HEK293 (cell line): ENCODE results near the gene DNAJB1.

Experiments used
- GFI1B ChIP-seq: fragments of 450-650 bp; formaldehyde crosslinking; IDR thresholded peaks from 2 replicates; pipeline ENCODE4 v1.5.1; 2016; ENCODE audit warnings: missing biosample characterization, missing genetic modification characterization
- GLIS1 ChIP-seq: fragments of 450-650 bp; formaldehyde crosslinking; IDR thresholded peaks from 2 replicates; pipeline ENCODE4 v1.5.1; 2016; ENCODE audit warnings: missing biosample characterization, missing genetic modification characterization
- HOXD13 ChIP-seq: sonication (generic); formaldehyde crosslinking; IDR thresholded peaks from 2 replicates; pipeline ENCODE4 v1.8.0; 2022; ENCODE audit warnings: missing genetic modification reagents, borderline replicate concordance
- KLF1 ChIP-seq: fragments of 450-650 bp; formaldehyde crosslinking; IDR thresholded peaks from 2 replicates; pipeline ENCODE4 v1.5.1; 2016; ENCODE audit warnings: missing biosample characterization, missing genetic modification characterization
- KLF16 ChIP-seq: fragments of 450-650 bp; formaldehyde crosslinking; IDR thresholded peaks from 2 replicates; pipeline ENCODE4 v1.5.1; 2017; ENCODE audit warnings: missing biosample characterization, missing genetic modification characterization
- OVOL3 ChIP-seq: fragments of 450-650 bp; formaldehyde crosslinking; IDR thresholded peaks from 2 replicates; pipeline ENCODE4 v1.5.1; 2016; ENCODE audit warnings: missing biosample characterization, missing genetic modification characterization
- ZFP69B ChIP-seq: fragments of 450-650 bp; formaldehyde crosslinking; IDR thresholded peaks from 2 replicates; pipeline ENCODE4 v1.5.1; 2016; ENCODE audit warnings: missing biosample characterization, missing genetic modification characterization
- ZNF114 ChIP-seq: fragments of 450-650 bp; formaldehyde crosslinking; IDR thresholded peaks from 2 replicates; pipeline ENCODE4 v1.5.0; 2017; ENCODE audit warnings: missing biosample characterization, missing genetic modification characterization
- ZNF132 ChIP-seq: fragments of 450-650 bp; formaldehyde crosslinking; IDR thresholded peaks from 2 replicates; pipeline ENCODE4 v1.5.1; 2017; ENCODE audit warnings: missing biosample characterization, missing genetic modification characterization, borderline replicate concordance
- ZNF169 ChIP-seq: fragments of 450-650 bp; formaldehyde crosslinking; IDR thresholded peaks from 2 replicates; pipeline ENCODE4 v1.5.1; 2016; ENCODE audit warnings: missing biosample characterization, missing genetic modification characterization
- ZNF19 ChIP-seq: fragments of 450-650 bp; formaldehyde crosslinking; IDR thresholded peaks from 2 replicates; pipeline ENCODE4; 2016; ENCODE audit warnings: missing biosample characterization, missing genetic modification characterization, low read depth
- ZNF214 ChIP-seq: fragments of 450-650 bp; formaldehyde crosslinking; IDR thresholded peaks from 2 replicates; pipeline ENCODE4 v1.5.1; 2017; ENCODE audit warnings: missing biosample characterization, mild to moderate bottlenecking, missing genetic modification characterization, borderline replicate concordance
- ZNF223 ChIP-seq: fragments of 450-650 bp; formaldehyde crosslinking; IDR thresholded peaks from 2 replicates; pipeline ENCODE4 v1.5.1; 2016; ENCODE audit warnings: missing biosample characterization, missing genetic modification characterization
- ZNF274 ChIP-seq, 2 experiments: fragments of 200-500 bp in 1 of 2; fragments of 450-650 bp in 1 of 2; sonication (Bioruptor generic) in 1 of 2; formaldehyde crosslinking in 1 of 2; IDR thresholded peaks; 2 replicates each; pipeline versions ENCODE4 v1.5.1 to v1.6.1; 2014 to 2016; ENCODE audit warnings: borderline replicate concordance in 1 of 2, inconsistent platforms in 1 of 2, low read length in 1 of 2, missing biosample characterization in 1 of 2, missing genetic modification characterization in 1 of 2
- ZNF391 ChIP-seq: fragments of 450-650 bp; formaldehyde crosslinking; IDR thresholded peaks from 2 replicates; pipeline ENCODE4 v1.5.1; 2016; ENCODE audit warnings: low read depth, missing biosample characterization, missing genetic modification characterization, borderline replicate concordance
- ZNF394 ChIP-seq: fragments of 450-650 bp; formaldehyde crosslinking; IDR thresholded peaks from 2 replicates; pipeline ENCODE4 v1.5.1; 2016; ENCODE audit warnings: missing biosample characterization, missing genetic modification characterization, mild to moderate bottlenecking, moderate library complexity, borderline replicate concordance
- ZNF530 ChIP-seq: fragments of 450-650 bp; formaldehyde crosslinking; IDR thresholded peaks from 2 replicates; pipeline ENCODE4 v1.5.1; 2016; ENCODE audit warnings: low read depth, missing biosample characterization, missing genetic modification characterization
- ZNF555 ChIP-seq: fragments of 450-650 bp; formaldehyde crosslinking; conservative IDR thresholded peaks from 2 replicates; pipeline ENCODE4 v1.5.1; 2017; ENCODE audit warnings: missing biosample characterization, mild to moderate bottlenecking, missing genetic modification characterization, inconsistent platforms
- ZNF561 ChIP-seq: fragments of 450-650 bp; IDR thresholded peaks from 2 replicates; pipeline ENCODE4 v1.5.1; 2018; ENCODE audit warnings: missing biosample characterization, missing genetic modification characterization, borderline replicate concordance
- ZNF571 ChIP-seq: fragments of 450-650 bp; formaldehyde crosslinking; IDR thresholded peaks from 2 replicates; pipeline ENCODE4 v1.5.0; 2017; ENCODE audit warnings: missing biosample characterization, missing genetic modification characterization
- ZNF621 ChIP-seq: fragments of 450-650 bp; formaldehyde crosslinking; IDR thresholded peaks from 2 replicates; pipeline ENCODE4 v1.5.1; 2017; ENCODE audit warnings: missing biosample characterization, missing genetic modification characterization
- ZNF660 ChIP-seq: fragments of 450-650 bp; IDR thresholded peaks from 2 replicates; pipeline ENCODE4 v1.5.1; 2018; ENCODE audit warnings: missing biosample characterization, mild to moderate bottlenecking, missing genetic modification characterization
- ZNF747 ChIP-seq: fragments of 450-650 bp; formaldehyde crosslinking; IDR thresholded peaks from 2 replicates; pipeline ENCODE4 v1.5.1; 2016; ENCODE audit warnings: missing biosample characterization, missing genetic modification characterization
- ZNF792 ChIP-seq: fragments of 450-650 bp; formaldehyde crosslinking; IDR thresholded peaks from 2 replicates; pipeline ENCODE4 v1.5.1; 2016; ENCODE audit warnings: missing biosample characterization, missing genetic modification characterization
- ZXDB ChIP-seq: fragments of 450-650 bp; formaldehyde crosslinking; IDR thresholded peaks from 2 replicates; pipeline ENCODE4 v1.5.1; 2016; ENCODE audit warnings: missing biosample characterization, missing genetic modification characterization
- TF ChIP-seq, protein P1 (sequence below): fragments of 450-650 bp; formaldehyde crosslinking; IDR thresholded peaks from 2 replicates; pipeline ENCODE4 v1.5.1; 2016; ENCODE audit warnings: missing biosample characterization, missing genetic modification characterization
- TF ChIP-seq, protein P2 (sequence below): fragments of 450-650 bp; formaldehyde crosslinking; optimal IDR thresholded peaks from 2 replicates; pipeline ENCODE3; 2016; ENCODE audit warnings: missing biosample characterization, mild to moderate bottlenecking, missing genetic modification characterization
- TF ChIP-seq, protein P3 (sequence below): fragments of 450-650 bp; formaldehyde crosslinking; IDR thresholded peaks from 2 replicates; pipeline ENCODE4 v1.5.1; 2016; ENCODE audit warnings: missing biosample characterization, missing genetic modification characterization
- TF ChIP-seq, protein P4 (sequence below): sonication (generic); formaldehyde crosslinking; IDR thresholded peaks from 2 replicates; pipeline ENCODE4 v1.8.1; 2022; ENCODE audit warnings: mild to moderate bottlenecking, moderate library complexity, missing genetic modification reagents
- TF ChIP-seq, protein P5 (sequence below): fragments of 450-650 bp; formaldehyde crosslinking; IDR thresholded peaks from 2 replicates; pipeline ENCODE4 v1.5.1; 2016; ENCODE audit warnings: missing biosample characterization, missing genetic modification characterization

Gene DNAJB1

DNA sequence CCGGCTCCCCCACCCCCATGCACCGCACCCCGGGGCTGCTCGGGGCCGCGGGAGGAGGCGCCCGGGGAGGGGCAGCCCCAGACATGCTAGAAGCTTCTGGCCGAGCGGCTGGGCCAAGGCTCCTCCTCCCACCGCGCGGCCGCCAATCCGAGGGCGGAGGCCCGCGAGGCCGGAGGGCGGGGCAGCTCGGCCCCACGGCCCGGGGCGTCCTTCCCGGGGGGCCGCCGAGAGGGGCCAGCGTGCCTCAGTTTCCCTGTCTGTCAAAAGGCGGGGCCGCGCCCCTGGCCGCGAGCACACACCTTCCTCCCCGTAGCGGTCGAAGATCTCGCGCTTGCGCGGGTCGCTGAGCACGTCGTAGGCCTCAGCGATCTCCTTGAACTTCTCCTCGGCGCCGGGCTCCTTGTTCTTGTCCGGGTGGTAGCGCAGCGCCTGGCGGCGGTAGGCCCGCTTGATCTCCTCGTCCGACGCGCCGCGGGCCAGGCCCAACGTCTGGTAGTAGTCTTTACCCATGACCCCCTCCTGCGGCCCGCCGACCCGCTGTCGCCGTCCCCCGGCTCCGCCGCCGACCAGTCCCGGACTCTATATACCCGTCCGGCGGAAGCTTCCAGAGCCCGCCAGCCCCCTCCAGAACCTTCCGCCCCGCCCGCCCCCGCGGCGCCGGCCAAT lies at the start of gene DNAJB1 (continued):
- TF ChIP-seq, protein P1, sequence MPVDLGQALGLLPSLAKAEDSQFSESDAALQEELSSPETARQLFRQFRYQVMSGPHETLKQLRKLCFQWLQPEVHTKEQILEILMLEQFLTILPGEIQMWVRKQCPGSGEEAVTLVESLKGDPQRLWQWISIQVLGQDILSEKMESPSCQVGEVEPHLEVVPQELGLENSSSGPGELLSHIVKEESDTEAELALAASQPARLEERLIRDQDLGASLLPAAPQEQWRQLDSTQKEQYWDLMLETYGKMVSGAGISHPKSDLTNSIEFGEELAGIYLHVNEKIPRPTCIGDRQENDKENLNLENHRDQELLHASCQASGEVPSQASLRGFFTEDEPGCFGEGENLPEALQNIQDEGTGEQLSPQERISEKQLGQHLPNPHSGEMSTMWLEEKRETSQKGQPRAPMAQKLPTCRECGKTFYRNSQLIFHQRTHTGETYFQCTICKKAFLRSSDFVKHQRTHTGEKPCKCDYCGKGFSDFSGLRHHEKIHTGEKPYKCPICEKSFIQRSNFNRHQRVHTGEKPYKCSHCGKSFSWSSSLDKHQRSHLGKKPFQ (tag by site-specific recombination) = 0 out of 2 replicates have a peak, but pooled peaks have one; percentile 35
- TF ChIP-seq, protein P2, sequence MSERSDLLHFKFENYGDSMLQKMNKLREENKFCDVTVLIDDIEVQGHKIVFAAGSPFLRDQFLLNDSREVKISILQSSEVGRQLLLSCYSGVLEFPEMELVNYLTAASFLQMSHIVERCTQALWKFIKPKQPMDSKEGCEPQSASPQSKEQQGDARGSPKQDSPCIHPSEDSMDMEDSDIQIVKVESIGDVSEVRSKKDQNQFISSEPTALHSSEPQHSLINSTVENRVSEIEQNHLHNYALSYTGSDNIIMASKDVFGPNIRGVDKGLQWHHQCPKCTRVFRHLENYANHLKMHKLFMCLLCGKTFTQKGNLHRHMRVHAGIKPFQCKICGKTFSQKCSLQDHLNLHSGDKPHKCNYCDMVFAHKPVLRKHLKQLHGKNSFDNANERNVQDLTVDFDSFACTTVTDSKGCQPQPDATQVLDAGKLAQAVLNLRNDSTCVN = peak; percentile 79
- no peak for TF ChIP-seq ZNF274 (IDR thresholded peaks at IDR 0.05; ENCODE audit: low read length)
- no peak for TF ChIP-seq ZNF274 (tag by site-specific recombination; IDR thresholded peaks at IDR 0.05; ENCODE audit: borderline replicate concordance)
- TF ChIP-seq KLF16 (tag by site-specific recombination) = peak; percentile 83
- TF ChIP-seq, protein P3, sequence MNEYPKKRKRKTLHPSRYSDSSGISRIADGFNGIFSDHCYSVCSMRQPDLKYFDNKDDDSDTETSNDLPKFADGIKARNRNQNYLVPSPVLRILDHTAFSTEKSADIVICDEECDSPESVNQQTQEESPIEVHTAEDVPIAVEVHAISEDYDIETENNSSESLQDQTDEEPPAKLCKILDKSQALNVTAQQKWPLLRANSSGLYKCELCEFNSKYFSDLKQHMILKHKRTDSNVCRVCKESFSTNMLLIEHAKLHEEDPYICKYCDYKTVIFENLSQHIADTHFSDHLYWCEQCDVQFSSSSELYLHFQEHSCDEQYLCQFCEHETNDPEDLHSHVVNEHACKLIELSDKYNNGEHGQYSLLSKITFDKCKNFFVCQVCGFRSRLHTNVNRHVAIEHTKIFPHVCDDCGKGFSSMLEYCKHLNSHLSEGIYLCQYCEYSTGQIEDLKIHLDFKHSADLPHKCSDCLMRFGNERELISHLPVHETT (tag by site-specific recombination) = 0 out of 2 replicates have a peak, but pooled peaks have one; percentile 42
- peak; percentile 54; the same call in 1 of the 2 replicates for TF ChIP-seq KLF1 (tag by site-specific recombination)
- TF ChIP-seq GFI1B (tag by site-specific recombination) = no peak
- TF ChIP-seq ZNF747 (tag by site-specific recombination) = no peak
- peak; percentile 72; the same call in 1 of the 2 replicates for TF ChIP-seq ZNF391 (tag by site-specific recombination)
- no peak for TF ChIP-seq ZNF214 (tag by site-specific recombination)
- peak; percentile 65; the same call in 1 of the 2 replicates for TF ChIP-seq ZNF561 (tag by site-specific recombination)
- TF ChIP-seq ZNF792 (tag by site-specific recombination) = 0 out of 2 replicates have a peak, but pooled peaks have one; percentile 51
- TF ChIP-seq ZNF169 (tag by site-specific recombination) = peak; percentile 63; the same call in 1 of the 2 replicates
- no peak for TF ChIP-seq ZNF223 (tag by site-specific recombination)
- TF ChIP-seq, protein P4, sequence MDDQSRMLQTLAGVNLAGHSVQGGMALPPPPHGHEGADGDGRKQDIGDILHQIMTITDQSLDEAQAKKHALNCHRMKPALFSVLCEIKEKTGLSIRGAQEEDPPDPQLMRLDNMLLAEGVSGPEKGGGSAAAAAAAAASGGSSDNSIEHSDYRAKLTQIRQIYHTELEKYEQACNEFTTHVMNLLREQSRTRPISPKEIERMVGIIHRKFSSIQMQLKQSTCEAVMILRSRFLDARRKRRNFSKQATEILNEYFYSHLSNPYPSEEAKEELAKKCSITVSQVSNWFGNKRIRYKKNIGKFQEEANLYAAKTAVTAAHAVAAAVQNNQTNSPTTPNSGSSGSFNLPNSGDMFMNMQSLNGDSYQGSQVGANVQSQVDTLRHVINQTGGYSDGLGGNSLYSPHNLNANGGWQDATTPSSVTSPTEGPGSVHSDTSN (CRISPR knock-in tag) = no peak; the same call in 1 of the 2 replicates
- TF ChIP-seq HOXD13 (CRISPR knock-in tag) = no peak
- TF ChIP-seq OVOL3 (tag by site-specific recombination) = peak; percentile 63; the same call in 1 of the 2 replicates
- peak; percentile 21; the same call in 1 of the 2 replicates for TF ChIP-seq ZFP69B (tag by site-specific recombination)
- TF ChIP-seq ZNF530 (tag by site-specific recombination) = no peak
- no peak for TF ChIP-seq ZNF571 (tag by site-specific recombination)
- TF ChIP-seq, protein P5, sequence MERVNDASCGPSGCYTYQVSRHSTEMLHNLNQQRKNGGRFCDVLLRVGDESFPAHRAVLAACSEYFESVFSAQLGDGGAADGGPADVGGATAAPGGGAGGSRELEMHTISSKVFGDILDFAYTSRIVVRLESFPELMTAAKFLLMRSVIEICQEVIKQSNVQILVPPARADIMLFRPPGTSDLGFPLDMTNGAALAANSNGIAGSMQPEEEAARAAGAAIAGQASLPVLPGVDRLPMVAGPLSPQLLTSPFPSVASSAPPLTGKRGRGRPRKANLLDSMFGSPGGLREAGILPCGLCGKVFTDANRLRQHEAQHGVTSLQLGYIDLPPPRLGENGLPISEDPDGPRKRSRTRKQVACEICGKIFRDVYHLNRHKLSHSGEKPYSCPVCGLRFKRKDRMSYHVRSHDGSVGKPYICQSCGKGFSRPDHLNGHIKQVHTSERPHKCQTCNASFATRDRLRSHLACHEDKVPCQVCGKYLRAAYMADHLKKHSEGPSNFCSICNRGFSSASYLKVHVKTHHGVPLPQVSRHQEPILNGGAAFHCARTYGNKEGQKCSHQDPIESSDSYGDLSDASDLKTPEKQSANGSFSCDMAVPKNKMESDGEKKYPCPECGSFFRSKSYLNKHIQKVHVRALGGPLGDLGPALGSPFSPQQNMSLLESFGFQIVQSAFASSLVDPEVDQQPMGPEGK = peak; percentile 61
- peak; percentile 63; the same call in 1 of the 2 replicates for TF ChIP-seq ZNF394 (tag by site-specific recombination)
- no peak for TF ChIP-seq ZNF555 (tag by site-specific recombination)
- TF ChIP-seq ZNF19 = no peak
- peak; percentile 8; the same call in 1 of the 2 replicates for TF ChIP-seq ZNF660 (tag by site-specific recombination)
- peak; percentile 84 for TF ChIP-seq GLIS1
- TF ChIP-seq ZNF132 (tag by site-specific recombination) = no peak
- peak; percentile 81 for TF ChIP-seq ZXDB (tag by site-specific recombination)
- no peak for TF ChIP-seq ZNF621 (tag by site-specific recombination)
- no peak for TF ChIP-seq ZNF114 (tag by site-specific recombination)
